Stimulated activated CD4-positive, alpha-beta T cell treated with anti-CD3 and anti-CD28 coated beads, Interleukin-15, amount 100 ng/mL, for 24 hours (primary cell): ENCODE data around the gene ABCC2.
"Not testable (repeated sequence)": the region's sequence is repeated elsewhere in the genome, so short reads cannot be mapped to it uniquely, and the experiment has no call there.

ENCODE experiments used
- DNase-seq: peaks from one replicate; pipeline ENCODE4 v3.0.0-alpha.2; 2020

ABCC2 gene

GRCh38 chr10:99858849-99859248 is 76.4 kb downstream of the ABCC2 start:
- DNase-seq, result no peak

- DNase-seq, result peak; percentile 13
Measured at GRCh38 chr10:99859585-99859984, 77.1 kb downstream of the ABCC2 start.

GRCh38 chr10:99860466-99860865 is 78.0 kb downstream of the ABCC2 start:
- DNase-seq, result no peak

GRCh38 chr10:99863535-99864240 is 81.2 kb downstream of the ABCC2 start:
- not testable (repeated sequence) for DNase-seq

- DNase-seq, result not testable (repeated sequence)
Measured at GRCh38 chr10:99867250-99867649, 84.8 kb downstream of the ABCC2 start.

GRCh38 chr10:99869581-99870122 is 87.2 kb downstream of the ABCC2 start:
- DNase-seq, result no peak

GRCh38 chr10:99870123-99870730 is 87.8 kb downstream of the ABCC2 start:
- peak; percentile 69 for DNase-seq

GRCh38 chr10:99872367-99873162 is 90.1 kb downstream of the ABCC2 start:
- DNase-seq, result peak; percentile 5

- DNase-seq, result no peak
Measured at GRCh38 chr10:99873846-99874245, 91.4 kb downstream of the ABCC2 start.

- no peak for DNase-seq
Measured at GRCh38 chr10:99874341-99875085, 92.1 kb downstream of the ABCC2 start.

GRCh38 chr10:99875473-99875872 is 93.0 kb downstream of the ABCC2 start:
- DNase-seq, result no peak

- no peak for DNase-seq
Measured at GRCh38 chr10:99880080-99880835, 97.8 kb downstream of the ABCC2 start.

GRCh38 chr10:99881371-99881770 is 98.9 kb downstream of the ABCC2 start:
- DNase-seq, result no peak

- no peak for DNase-seq
Measured at GRCh38 chr10:99883523-99883922, 101.1 kb downstream of the ABCC2 start.

GRCh38 chr10:99888622-99889021 is 106.2 kb downstream of the ABCC2 start:
- no peak for DNase-seq

GRCh38 chr10:99894613-99895012 is 112.2 kb downstream of the ABCC2 start:
- DNase-seq, result no peak

GRCh38 chr10:99895066-99895465 is 112.6 kb downstream of the ABCC2 start:
- not testable (repeated sequence) for DNase-seq

- DNase-seq, result no peak
Measured at GRCh38 chr10:99895867-99896266, 113.4 kb downstream of the ABCC2 start.
